ENCODE results near the gene JAM3.

The JAM3 gene

DNA sequence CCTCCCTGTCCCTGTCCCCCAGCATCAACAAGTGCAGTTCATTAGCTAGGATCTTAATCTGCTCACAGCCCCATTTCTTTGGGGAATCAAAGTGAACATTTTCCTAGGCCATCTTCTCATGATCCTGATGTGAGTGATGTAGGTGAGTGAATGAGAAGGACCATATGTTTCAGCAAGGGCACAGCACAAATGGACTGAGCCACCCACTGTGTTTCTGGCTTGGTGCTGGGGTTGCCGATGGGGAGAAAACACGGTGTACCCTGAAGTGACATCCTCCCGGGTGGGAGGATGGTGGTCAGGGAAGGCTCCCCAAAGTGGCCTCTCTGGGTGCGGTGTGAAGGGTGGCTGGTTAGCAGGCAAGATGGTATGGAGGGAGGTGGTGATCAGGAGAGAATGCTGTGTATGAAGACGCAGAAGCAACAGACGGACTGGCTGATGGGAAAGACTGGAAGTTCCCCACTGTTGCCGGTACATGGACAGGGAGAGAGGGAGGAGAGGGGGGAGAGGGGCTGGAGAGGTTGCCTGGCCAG, 72.2 kb downstream of the JAM3 start:
- no peak overlapping the region for H3K4me2 ChIP-seq (ENCODE audit: low read depth, low read length, poor library complexity, severe bottlenecking)
- no peak overlapping the region for H2AFZ ChIP-seq (ENCODE audit: low read depth, low read length, severe bottlenecking)
- H3K27ac ChIP-seq (ENCODE audit: low read depth, low read length) = no peak overlapping the region
- H3K4me3 ChIP-seq (ENCODE audit: insufficient read depth, low read length, poor library complexity, severe bottlenecking) = no peak overlapping the region
- H3K27me3 ChIP-seq (ENCODE audit: low read length) = no peaks in the 10 kb centered on the region
- H3K79me2 ChIP-seq (ENCODE audit: insufficient read depth, low read length) = no peaks in the 10 kb centered on the region
- no peaks in the 10 kb centered on the region for H3K9me2 ChIP-seq (replicated peaks; ENCODE audit: insufficient read depth, low read length)
- no peaks in the 10 kb centered on the region for H4K20me1 ChIP-seq (ENCODE audit: low read depth, low read length)
- H3F3A ChIP-seq (ENCODE audit: insufficient read depth) = no peaks in the 10 kb centered on the region
- no peak for TF ChIP-seq CTCF (IDR thresholded peaks at IDR 0.05; ENCODE audit: insufficient read depth, low read length, poor library complexity, severe bottlenecking)
- TF ChIP-seq EZH2phosphoT487 (conservative IDR thresholded peaks at IDR 0.05; ENCODE audit: low read length) = no peak
- H3K9ac ChIP-seq (ENCODE audit: low read length) = no peak overlapping the region
- H3K9me3 ChIP-seq (ENCODE audit: insufficient read depth, low read length) = no peaks in the 10 kb centered on the region
- no peaks in the 10 kb centered on the region for H3K36me3 ChIP-seq (ENCODE audit: low read length)

- H3K9ac ChIP-seq (ENCODE audit: low read length) = no peak overlapping the region
- H3K4me2 ChIP-seq (ENCODE audit: low read depth, low read length, poor library complexity, severe bottlenecking) = no peak overlapping the region
- no peaks in the 10 kb centered on the region for H3F3A ChIP-seq (ENCODE audit: insufficient read depth)
- H3K27me3 ChIP-seq (ENCODE audit: low read length) = no peaks in the 10 kb centered on the region
- no peaks in the 10 kb centered on the region for H3K9me3 ChIP-seq (ENCODE audit: insufficient read depth, low read length)
- H3K9me2 ChIP-seq (replicated peaks; ENCODE audit: insufficient read depth, low read length) = no peaks in the 10 kb centered on the region
- H3K79me2 ChIP-seq (ENCODE audit: insufficient read depth, low read length) = no peaks in the 10 kb centered on the region
- H3K27ac ChIP-seq (ENCODE audit: low read depth, low read length) = no peak overlapping the region
- H3K36me3 ChIP-seq (ENCODE audit: low read length) = no peaks in the 10 kb centered on the region
- H2AFZ ChIP-seq (ENCODE audit: low read depth, low read length, severe bottlenecking) = no peak overlapping the region
- no peak for TF ChIP-seq EZH2phosphoT487 (conservative IDR thresholded peaks at IDR 0.05; ENCODE audit: low read length)
- TF ChIP-seq CTCF (IDR thresholded peaks at IDR 0.05; ENCODE audit: insufficient read depth, low read length, poor library complexity, severe bottlenecking) = no peak
- no peak overlapping the region for H3K4me3 ChIP-seq (ENCODE audit: insufficient read depth, low read length, poor library complexity, severe bottlenecking)
- no peaks in the 10 kb centered on the region for H4K20me1 ChIP-seq (ENCODE audit: low read depth, low read length)
These were observed 73.7 kb downstream of the JAM3 start for GRCh38 chr11:134142536-134142935.

GRCh38 chr11:134143801-134144200, 74.9 kb downstream of the JAM3 start:
- no peak overlapping the region for H3K9ac ChIP-seq (ENCODE audit: low read length)
- no peaks in the 10 kb centered on the region for H3K9me3 ChIP-seq (ENCODE audit: insufficient read depth, low read length)
- H3K79me2 ChIP-seq (ENCODE audit: insufficient read depth, low read length) = no peaks in the 10 kb centered on the region
- no peak overlapping the region for H3K4me2 ChIP-seq (ENCODE audit: low read depth, low read length, poor library complexity, severe bottlenecking)
- no peaks in the 10 kb centered on the region for H4K20me1 ChIP-seq (ENCODE audit: low read depth, low read length)
- H3K27ac ChIP-seq (ENCODE audit: low read depth, low read length) = no peak overlapping the region
- H3F3A ChIP-seq (ENCODE audit: insufficient read depth) = no peaks in the 10 kb centered on the region
- H3K27me3 ChIP-seq (ENCODE audit: low read length) = no peaks in the 10 kb centered on the region
- TF ChIP-seq CTCF (IDR thresholded peaks at IDR 0.05; ENCODE audit: insufficient read depth, low read length, poor library complexity, severe bottlenecking) (no peak), EZH2phosphoT487 (conservative IDR thresholded peaks at IDR 0.05; ENCODE audit: low read length) (no peak)
- H3K9me2 ChIP-seq (replicated peaks; ENCODE audit: insufficient read depth, low read length) = no peaks in the 10 kb centered on the region
- H2AFZ ChIP-seq (ENCODE audit: low read depth, low read length, severe bottlenecking) = no peak overlapping the region
- no peak overlapping the region for H3K4me3 ChIP-seq (ENCODE audit: insufficient read depth, low read length, poor library complexity, severe bottlenecking)
- no peaks in the 10 kb centered on the region for H3K36me3 ChIP-seq (ENCODE audit: low read length)

Data from SU-DHL-6 (cell line).